Daoy (cell line): ENCODE measurements around the gene PILRA. TPM values are rescaled to one million over a fixed set of nuclear protein-coding genes. Genes with fewer than 3 reads are reported as not detected.
"Not testable (repeated sequence)": the region's sequence is repeated elsewhere in the genome, so short reads cannot be mapped to it uniquely, and the experiment has no call there.

Source experiments
- DNase-seq: peaks from one replicate; pipeline ENCODE4 v3.0.0-alpha.2; 2015; ENCODE audit warnings: low read depth
- total RNA-seq: library from RNA; depleted of rRNA; stranded (reverse); fragments of >200 nt; shearing (Covaris generic); gene quantifications from 2 replicates; pipeline ENCODE4 v1.2.3, GENCODE V29; 2014; rRNA removed

PILRA gene
- total RNA-seq, 1 experiment from 2014 or later, result 0.69 TPM

GRCh38 chr7:100434297-100435144 is 61.2 kb downstream of the PILRA start:
- no peak for DNase-seq

- peak; percentile 70 for DNase-seq
These were observed 62.4 kb downstream of the PILRA start for GRCh38 chr7:100435401-100436304.

- DNase-seq, result no peak
These were observed 64.1 kb downstream of the PILRA start for GRCh38 chr7:100437150-100438100.

GRCh38 chr7:100438172-100438571 is 64.9 kb downstream of the PILRA start:
- no peak for DNase-seq

- DNase-seq, result not testable (repeated sequence)
These were observed 65.4 kb downstream of the PILRA start for GRCh38 chr7:100438731-100439130.

- DNase-seq, result not testable (repeated sequence)
These were observed 66.0 kb downstream of the PILRA start for GRCh38 chr7:100439244-100439643.

- DNase-seq, result no peak
These were observed 68.6 kb downstream of the PILRA start for GRCh38 chr7:100441641-100442535.

GRCh38 chr7:100443096-100443840 is 70.0 kb downstream of the PILRA start:
- no peak for DNase-seq

- DNase-seq, result peak; percentile 90
These were observed 71.3 kb downstream of the PILRA start for GRCh38 chr7:100444311-100445278.

GRCh38 chr7:100446040-100446439 is 72.8 kb downstream of the PILRA start:
- DNase-seq, result no peak

- not testable (repeated sequence) for DNase-seq
These were observed 74.1 kb downstream of the PILRA start for GRCh38 chr7:100447363-100447762.

GRCh38 chr7:100449190-100449795 is 76.0 kb downstream of the PILRA start:
- no peak for DNase-seq

Other genes with a start within 250 kb of the PILRA start
- 6.3 and 8.1 TPM in 2 replicates for gene MBLAC1, start 246.5 kb upstream of the PILRA start, total RNA-seq
- gene LAMTOR4, start 224.6 kb upstream of the PILRA start, total RNA-seq, result 225 and 232 TPM in 2 replicates
- 9.0 and 15.5 TPM in 2 replicates for gene TRAPPC14, start 214.8 kb upstream of the PILRA start, total RNA-seq
- 0.29 and 0.65 TPM in 2 replicates for gene GAL3ST4, start 204.9 kb upstream of the PILRA start, total RNA-seq
- gene GPC2, start 196.1 kb upstream of the PILRA start, total RNA-seq, result 10.9 and 16.7 TPM in 2 replicates
- 0.77 and 1.3 TPM in 2 replicates for gene STAG3, start 195.6 kb upstream of the PILRA start, total RNA-seq
- gene PVRIG, start 153.5 kb upstream of the PILRA start, total RNA-seq, result not detected in 2 replicates
- gene SPDYE3, start 65.8 kb upstream of the PILRA start, total RNA-seq, result not detected in 2 replicates
- 15.6 and 24.5 TPM in 2 replicates for gene PILRB, start 15.4 kb upstream of the PILRA start, total RNA-seq
- 1.5 and 5.2 TPM in 2 replicates for gene ZCWPW1, start 55.2 kb downstream of the PILRA start, total RNA-seq
- 65.9 and 79.5 TPM in 2 replicates for gene MEPCE, start 56.3 kb downstream of the PILRA start, total RNA-seq
- 70.3 and 92.8 TPM in 2 replicates for gene PPP1R35, start 63.0 kb downstream of the PILRA start, total RNA-seq
- 1.6 TPM in 1 of 2 replicates, not detected in the other for gene SPACDR, start 90.8 kb downstream of the PILRA start, total RNA-seq
- gene TSC22D4, start 105.7 kb downstream of the PILRA start, total RNA-seq, result 36.6 and 47.4 TPM in 2 replicates
- 0.06 TPM in 1 of 2 replicates, not detected in the other for gene NYAP1, start 110.4 kb downstream of the PILRA start, total RNA-seq
- gene AGFG2, start 165.7 kb downstream of the PILRA start, total RNA-seq, result 16.9 and 19.1 TPM in 2 replicates
- 0.80 and 5.3 TPM in 2 replicates for gene SAP25, start 200.4 kb downstream of the PILRA start, total RNA-seq
- gene LRCH4, start 212.6 kb downstream of the PILRA start, total RNA-seq, result 32.2 and 41.0 TPM in 2 replicates
- 0.17 TPM in 1 of 2 replicates, not detected in the other for gene FBXO24, start 212.8 kb downstream of the PILRA start, total RNA-seq
- gene PCOLCE, start 228.9 kb downstream of the PILRA start, total RNA-seq, result 21.3 and 32.9 TPM in 2 replicates
- 9.7 and 11.3 TPM in 2 replicates for gene MOSPD3, start 239.1 kb downstream of the PILRA start, total RNA-seq